GM18517 (cell line): ENCODE measurements around the gene GALNT9.

Experiments used
- ATAC-seq: cut with Tn5 transposase; IDR thresholded peaks from one replicate; pipeline ENCODE4 v1.9.1; 2021; ENCODE audit warnings: mild to moderate bottlenecking, moderate library complexity; ENCODE audit not compliant: unreplicated experiment

The GALNT9 gene

DNA sequence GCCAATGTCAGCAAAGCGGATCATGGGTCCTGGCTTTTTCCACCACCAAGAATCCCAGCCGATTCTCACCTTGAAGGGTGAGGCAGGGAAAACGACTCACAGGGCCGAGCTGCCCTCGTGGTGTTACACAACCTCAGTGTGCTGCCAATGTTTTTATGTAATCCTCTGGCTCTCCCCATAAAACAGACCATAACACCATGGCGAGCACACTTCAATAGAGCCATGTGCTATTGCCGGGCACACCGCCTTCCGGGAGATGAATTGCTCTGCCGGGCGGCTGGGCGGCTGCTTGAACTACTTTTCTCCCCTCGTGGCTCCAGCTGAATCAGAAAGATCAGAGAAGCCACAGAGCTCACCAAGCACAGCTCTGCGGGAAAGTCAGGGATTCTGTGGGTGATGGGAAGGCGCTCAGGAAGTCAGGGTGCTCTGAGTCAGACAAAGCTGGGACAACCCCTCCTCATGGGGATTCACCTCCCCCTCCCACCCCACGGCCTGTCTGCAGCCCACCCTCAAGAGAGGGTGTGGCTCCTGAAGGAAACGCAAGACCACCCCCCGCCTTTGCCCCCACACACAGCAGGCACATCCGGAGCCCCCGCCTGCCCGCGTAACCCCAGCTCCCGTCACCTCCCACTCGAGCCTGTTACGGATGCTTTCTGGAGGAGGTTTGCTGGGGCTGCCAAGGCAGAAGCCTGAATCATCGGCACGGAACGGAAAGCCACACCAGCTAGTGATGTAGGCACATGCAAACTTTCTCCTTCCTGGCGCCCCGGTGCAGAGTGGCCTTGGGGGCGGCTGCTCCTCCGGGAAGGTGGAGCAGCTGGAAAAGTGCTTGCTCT lies 1.8 kb downstream of the GALNT9 start:
- ATAC-seq: no peak

- no peak for ATAC-seq
Observed at GRCh38 chr12:132326646-132327045, 2.7 kb downstream of the GALNT9 start.

- ATAC-seq: no peak
Observed at GRCh38 chr12:132325733-132326130, 3.7 kb downstream of the GALNT9 start.

GRCh38 chr12:132324841-132325732 lies 4.3 kb downstream of the GALNT9 start:
- ATAC-seq: no peak

GRCh38 chr12:132324173-132324572 lies 5.2 kb downstream of the GALNT9 start:
- no peak for ATAC-seq

DNA sequence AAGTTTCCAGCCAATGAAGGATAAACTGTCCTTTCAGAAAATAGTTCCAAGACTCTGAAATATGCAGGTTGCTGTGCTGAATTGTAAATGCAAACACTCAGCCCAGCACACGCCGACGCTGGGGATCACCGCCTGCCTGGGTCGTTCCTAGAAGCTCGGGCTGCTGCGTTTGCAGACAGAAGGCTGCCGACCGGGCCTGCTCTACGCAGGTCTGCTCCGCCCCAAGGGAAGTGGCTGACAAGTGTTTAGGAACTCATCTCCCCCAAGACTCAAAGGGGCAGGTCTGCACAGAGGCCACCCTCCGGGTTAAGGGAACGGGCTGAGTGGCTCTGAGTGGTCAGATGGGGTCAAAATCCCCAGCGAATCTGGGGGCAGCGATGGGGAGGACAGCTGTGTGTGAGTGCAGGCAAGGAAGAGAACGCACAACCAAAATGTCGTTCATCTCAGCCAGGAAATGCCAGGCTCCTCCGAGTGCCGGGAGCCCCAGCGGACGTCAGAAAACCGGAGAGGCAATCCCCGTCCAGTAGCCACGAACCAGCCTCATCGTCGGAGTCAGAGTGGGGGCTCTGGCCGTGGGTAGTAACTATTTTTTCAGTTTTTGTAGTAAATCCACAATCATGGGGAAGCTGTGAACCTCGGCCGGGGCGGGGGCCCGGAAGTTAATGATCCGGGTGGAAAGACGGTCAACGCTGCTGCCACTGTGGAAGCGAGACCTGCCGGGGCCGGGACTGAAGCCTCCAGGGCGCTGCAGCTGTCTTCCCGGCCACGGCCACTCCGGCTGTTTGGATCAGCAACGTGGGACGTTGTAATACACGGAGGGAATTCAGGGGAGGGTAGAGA lies 6.0 kb downstream of the GALNT9 start:
- no peak for ATAC-seq

DNA sequence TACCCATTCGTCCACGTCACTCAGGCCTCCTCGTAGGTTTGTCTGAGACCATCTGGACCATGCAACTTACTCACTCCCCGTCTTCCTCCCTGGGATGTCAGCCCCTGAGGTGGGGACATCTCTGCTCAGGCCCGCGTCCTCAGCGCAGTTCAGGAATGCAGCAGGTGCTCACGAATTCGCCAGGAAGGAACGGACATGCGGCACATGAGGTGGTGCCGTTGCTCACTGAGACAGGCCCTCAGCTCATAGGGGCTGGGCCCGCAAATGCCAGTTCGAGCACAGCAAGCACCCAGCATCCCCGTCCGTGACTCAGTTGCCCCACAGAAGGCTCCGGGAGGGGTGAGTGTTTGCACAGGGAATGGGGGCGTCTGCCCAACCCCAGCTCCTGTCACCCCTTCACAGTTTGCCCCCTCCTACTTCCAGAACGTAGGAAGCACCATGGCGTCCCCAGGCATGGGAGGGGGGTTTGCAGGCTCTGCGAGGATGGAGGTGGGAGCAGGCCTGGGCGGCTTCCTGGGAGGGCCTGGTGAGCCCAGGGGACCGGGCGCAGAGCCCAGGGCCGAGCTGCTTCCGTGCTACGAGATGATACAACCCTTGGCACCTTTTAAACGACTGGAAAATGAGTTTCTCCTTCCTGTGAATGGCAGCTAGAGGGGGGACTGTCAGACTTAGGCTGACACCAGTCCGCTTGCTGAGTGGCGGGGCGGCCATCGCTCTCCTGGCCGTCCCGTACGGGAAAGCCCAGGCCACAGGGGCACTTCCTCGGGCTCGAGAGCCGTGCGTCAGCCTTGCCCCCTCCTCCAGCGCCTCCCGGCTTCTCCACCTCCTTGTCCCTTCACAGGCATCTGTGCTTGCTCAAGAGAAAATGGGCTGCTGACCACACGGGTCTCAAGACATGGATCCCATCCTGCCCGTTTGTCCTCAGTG lies 6.9 kb downstream of the GALNT9 start:
- no peak for ATAC-seq

DNA sequence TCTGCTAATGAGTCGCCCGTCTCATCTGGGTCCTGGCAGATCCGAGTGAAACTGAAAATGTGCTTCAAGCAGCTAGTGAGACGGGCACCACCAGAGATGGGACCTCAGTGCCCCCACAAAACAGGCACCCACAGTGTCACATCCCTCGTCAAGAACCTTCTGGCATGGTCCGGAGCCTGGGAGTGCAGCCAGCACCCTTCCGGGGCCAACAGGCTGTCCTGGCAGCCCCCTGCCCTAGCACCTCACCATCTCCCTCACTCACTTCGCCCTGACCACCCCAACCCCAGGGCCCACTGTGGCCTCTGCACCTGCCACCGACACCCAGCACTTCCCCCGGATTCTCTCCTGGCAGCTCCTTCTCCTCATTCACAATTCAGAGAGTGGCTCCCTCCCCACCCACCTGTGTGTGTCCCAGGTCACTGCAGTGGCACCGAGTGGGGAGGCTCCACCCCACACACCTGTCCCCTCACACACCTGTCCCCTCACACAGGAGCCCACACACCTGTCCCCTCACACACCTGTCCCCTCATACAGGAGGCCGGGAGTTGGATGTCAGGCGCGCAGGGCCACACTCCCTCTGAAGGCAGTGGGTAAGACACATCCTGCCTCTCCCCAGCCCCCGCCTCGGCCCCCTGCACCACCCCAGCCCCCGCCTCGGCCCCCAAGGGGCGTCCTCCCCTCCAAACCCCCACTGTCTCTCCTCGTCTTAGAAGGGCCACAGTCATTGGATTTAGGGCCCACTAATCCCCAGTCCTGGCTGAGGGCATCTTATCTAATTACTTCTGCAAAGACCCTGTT lies 7.9 kb downstream of the GALNT9 start:
- no peak for ATAC-seq

- ATAC-seq: no peak
Observed at GRCh38 chr12:132320767-132321211, 8.6 kb downstream of the GALNT9 start.

DNA sequence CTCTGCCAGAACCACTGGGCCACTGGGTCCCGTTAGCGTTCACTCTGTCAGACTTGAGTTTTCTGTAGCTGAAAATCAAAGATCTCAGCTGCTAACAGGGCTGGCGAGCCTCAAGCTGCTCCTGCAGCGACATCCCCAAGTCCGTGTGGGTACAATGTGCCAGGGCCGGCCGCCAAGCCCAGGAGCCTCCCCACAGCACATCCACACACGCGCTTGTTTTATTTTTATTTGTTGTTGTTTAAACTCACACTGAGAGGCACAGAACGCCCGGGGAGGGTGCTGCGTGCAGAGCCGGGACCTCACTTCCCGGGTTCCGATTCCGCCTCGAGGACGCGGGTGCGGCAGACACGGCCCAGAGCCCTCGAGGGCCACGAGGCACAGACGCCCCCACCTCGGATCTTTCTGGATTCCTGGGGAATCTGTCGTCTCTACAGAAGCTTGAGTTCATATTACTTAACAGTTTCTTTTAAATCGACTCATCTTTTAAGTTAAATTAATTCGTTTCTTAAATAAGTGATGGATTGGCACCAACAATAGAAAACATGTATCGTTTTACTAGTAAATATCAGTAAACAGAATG lies 9.3 kb downstream of the GALNT9 start:
- no peak for ATAC-seq

GRCh38 chr12:132319359-132319950 lies 9.9 kb downstream of the GALNT9 start:
- no peak for ATAC-seq

- no peak for ATAC-seq
Observed at GRCh38 chr12:132318618-132319033, 10.8 kb downstream of the GALNT9 start.

GRCh38 chr12:132318135-132318534 lies 11.3 kb downstream of the GALNT9 start:
- ATAC-seq: no peak

GRCh38 chr12:132317233-132317938 lies 12.0 kb downstream of the GALNT9 start:
- no peak for ATAC-seq

- ATAC-seq: no peak
Observed at GRCh38 chr12:132316497-132317232, 12.7 kb downstream of the GALNT9 start.

DNA sequence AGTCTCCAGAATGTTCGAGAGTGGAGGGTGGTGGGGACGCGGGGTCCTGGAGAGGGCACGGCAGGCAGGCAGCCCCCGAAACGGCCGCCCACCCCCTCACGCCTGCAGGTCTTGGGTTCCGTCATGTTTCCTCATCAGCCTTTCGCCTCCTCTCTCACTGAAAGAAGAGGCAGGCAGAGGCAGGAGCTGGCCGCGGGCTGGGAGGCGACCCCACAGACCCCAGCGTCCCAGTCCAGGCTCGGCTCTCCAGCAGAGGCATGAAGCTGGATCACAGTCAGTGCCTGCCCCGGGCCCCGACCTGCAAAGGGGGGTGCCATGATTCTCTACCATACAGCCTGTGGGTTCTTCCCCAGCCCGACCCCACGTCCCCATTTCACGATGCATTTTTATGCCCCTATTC lies 13.4 kb downstream of the GALNT9 start:
- ATAC-seq: no peak

- ATAC-seq: no peak
Observed at GRCh38 chr12:132315507-132315906, 13.9 kb downstream of the GALNT9 start.
